ENCODE data around the gene ASXL1.

- TF ChIP-seq, protein P1, sequence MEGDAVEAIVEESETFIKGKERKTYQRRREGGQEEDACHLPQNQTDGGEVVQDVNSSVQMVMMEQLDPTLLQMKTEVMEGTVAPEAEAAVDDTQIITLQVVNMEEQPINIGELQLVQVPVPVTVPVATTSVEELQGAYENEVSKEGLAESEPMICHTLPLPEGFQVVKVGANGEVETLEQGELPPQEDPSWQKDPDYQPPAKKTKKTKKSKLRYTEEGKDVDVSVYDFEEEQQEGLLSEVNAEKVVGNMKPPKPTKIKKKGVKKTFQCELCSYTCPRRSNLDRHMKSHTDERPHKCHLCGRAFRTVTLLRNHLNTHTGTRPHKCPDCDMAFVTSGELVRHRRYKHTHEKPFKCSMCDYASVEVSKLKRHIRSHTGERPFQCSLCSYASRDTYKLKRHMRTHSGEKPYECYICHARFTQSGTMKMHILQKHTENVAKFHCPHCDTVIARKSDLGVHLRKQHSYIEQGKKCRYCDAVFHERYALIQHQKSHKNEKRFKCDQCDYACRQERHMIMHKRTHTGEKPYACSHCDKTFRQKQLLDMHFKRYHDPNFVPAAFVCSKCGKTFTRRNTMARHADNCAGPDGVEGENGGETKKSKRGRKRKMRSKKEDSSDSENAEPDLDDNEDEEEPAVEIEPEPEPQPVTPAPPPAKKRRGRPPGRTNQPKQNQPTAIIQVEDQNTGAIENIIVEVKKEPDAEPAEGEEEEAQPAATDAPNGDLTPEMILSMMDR (IDR thresholded peaks at IDR 0.05), result no peak
- TF ChIP-seq POLR2A (IDR thresholded peaks at IDR 0.05), result no peak
These were observed 709 bp upstream of the ASXL1 start for GRCh38 chr20:32357375-32357868.
